Measurements from ENCODE around the gene CMC4. TPM values are rescaled to one million over a fixed set of nuclear protein-coding genes. Genes with fewer than 3 reads are reported as not detected.

CMC4 gene
- polyA plus RNA-seq, 2 of the 4 experiments (the other 2 are of a cell fraction): 15.1 to 16.9 TPM

- TF ChIP-seq REST (IDR thresholded peaks at IDR 0.05) (no peak), SMC3 (IDR thresholded peaks at IDR 0.05) (no peak), CHD2 (IDR thresholded peaks at IDR 0.05; ENCODE audit: low read length, partially characterized antibody) (no peak), EHMT2 (IDR thresholded peaks at IDR 0.05; ENCODE audit: low read depth) (no peak), NPAS2 (CRISPR knock-in tag; IDR thresholded peaks at IDR 0.05; ENCODE audit: borderline replicate concordance) (no peak), ZSCAN20 (CRISPR knock-in tag; IDR thresholded peaks at IDR 0.05) (no peak), RFX5 (IDR thresholded peaks at IDR 0.05) (no peak)
These were observed 39.3 kb downstream of the CMC4 start (continued) for GRCh38 chrX:155031657-155032056.

GRCh38 chrX:155028877-155029291 is 42.1 kb downstream of the CMC4 start:
- peaks cover 27% of the 10 kb centered on the region for H3K4me1 ChIP-seq
- ChIA-PET POLR2A (no interaction called here), CTCF (interaction anchor here (1.5 kb wide), 1 partner anchor 12 kb away, joined by 3 read pairs; no protein-coding TSS in a partner anchor)
- no peak overlapping the region for H3K4me3 ChIP-seq
- H3K9me3 ChIP-seq: no peaks in the 10 kb centered on the region
- peak overlapping the region; percentile 87 for H3K4me2 ChIP-seq
- peak overlapping the region; percentile 70 to 89; a peak in 5 of 6 replicates for H3K27ac ChIP-seq
- TF ChIP-seq ZNF302 (CRISPR knock-in tag; IDR thresholded peaks at IDR 0.05): no peak
- TF ChIP-seq EHMT2 (IDR thresholded peaks at IDR 0.05; ENCODE audit: low read depth): no peak
- TF ChIP-seq CHD4 (IDR thresholded peaks at IDR 0.05; ENCODE audit: borderline replicate concordance): no peak
- no peak for TF ChIP-seq HEYL (CRISPR knock-in tag; IDR thresholded peaks at IDR 0.05)
- TF ChIP-seq CTCF (IDR thresholded peaks at IDR 0.05): no peak
- TF ChIP-seq JUNB (IDR thresholded peaks at IDR 0.05): no peak
- TF ChIP-seq EP300 (IDR thresholded peaks at IDR 0.05): no peak
- TF ChIP-seq CBX2 (IDR thresholded peaks at IDR 0.05; ENCODE audit: borderline replicate concordance, low read depth): no peak
- no peak for TF ChIP-seq RNF2 (IDR thresholded peaks at IDR 0.05; ENCODE audit: borderline replicate concordance, low read depth)
- no peak for TF ChIP-seq KDM1A (IDR thresholded peaks at IDR 0.05; ENCODE audit: low read depth)
- TF ChIP-seq NFE2L2 (conservative IDR thresholded peaks at IDR 0.05; ENCODE audit: low read length): no peak
- TF ChIP-seq POLR2AphosphoS2 (conservative IDR thresholded peaks at IDR 0.05; ENCODE audit: low read length): no peak
- no peak for TF ChIP-seq REST (IDR thresholded peaks at IDR 0.05)
- TF ChIP-seq HMGXB4 (CRISPR knock-in tag; IDR thresholded peaks at IDR 0.05; ENCODE audit: borderline replicate concordance): no peak
- no peak for TF ChIP-seq FOSB (CRISPR knock-in tag; IDR thresholded peaks at IDR 0.05)
- FAIRE-seq: peak; percentile 76
- 89% methylated on average over 2 of the region's 2 CpGs for WGBS (ENCODE audit: missing lambda C conversion rate)
- peak in 1 of 2 experiments; percentile 17 for DNase-seq (ENCODE audit: low read depth in 1 of 2, low spot score in 1 of 2)
- no peak for ATAC-seq

All from A549 (cell line).